SK-N-SH treated with all-trans-retinoic acid at 6 μM for 48 hours (cell line): Measurements from ENCODE around the gene GRIK4.

Experiments used
- ESRRG ChIP-seq: fragments of 250-450 bp; sonication (Bioruptor Pico); IDR thresholded peaks from 2 replicates; pipeline ENCODE4 v1.6.1; 2021; ENCODE audit warnings: mild to moderate bottlenecking
- GLIS3 ChIP-seq: fragments of 250-450 bp; sonication (Bioruptor Pico); IDR thresholded peaks from 2 replicates; pipeline ENCODE4 v1.5.0; 2020; ENCODE audit warnings: mild to moderate bottlenecking, moderate library complexity
- PATZ1 ChIP-seq: fragments of 250-450 bp; sonication (Bioruptor Pico); IDR thresholded peaks from 2 replicates; pipeline ENCODE4 v1.8.0; 2020; ENCODE audit warnings: mild to moderate bottlenecking, moderate library complexity, borderline replicate concordance
- POU6F1 ChIP-seq: fragments of 250-450 bp; sonication (Bioruptor Pico); IDR thresholded peaks from 2 replicates; pipeline ENCODE4 v1.8.0; 2021; ENCODE audit warnings: low read depth, mild to moderate bottlenecking, moderate library complexity, borderline replicate concordance
- ZNF565 ChIP-seq: fragments of 450-650 bp; formaldehyde crosslinking; conservative IDR thresholded peaks from 2 replicates; pipeline ENCODE4 v1.5.0; 2020; ENCODE audit warnings: low read depth, mild to moderate bottlenecking, moderate library complexity
- ZNF70 ChIP-seq: fragments of 450-650 bp; formaldehyde crosslinking; IDR thresholded peaks from 2 replicates; pipeline ENCODE4 v1.5.0; 2020; ENCODE audit warnings: mild to moderate bottlenecking, moderate library complexity

- no peak for TF ChIP-seq PATZ1
- no peak for TF ChIP-seq POU6F1
- no peak for TF ChIP-seq ZNF70 (CRISPR knock-in tag)
- TF ChIP-seq GLIS3 (CRISPR knock-in tag), result no peak
- TF ChIP-seq ZNF565, result no peak
- no peak for TF ChIP-seq ESRRG (CRISPR knock-in tag)
Measured at GRCh38 chr11:120912504-120912903, 401.0 kb downstream of the GRIK4 start.
